Measurements from ENCODE around the gene KIF26B.

DNA sequence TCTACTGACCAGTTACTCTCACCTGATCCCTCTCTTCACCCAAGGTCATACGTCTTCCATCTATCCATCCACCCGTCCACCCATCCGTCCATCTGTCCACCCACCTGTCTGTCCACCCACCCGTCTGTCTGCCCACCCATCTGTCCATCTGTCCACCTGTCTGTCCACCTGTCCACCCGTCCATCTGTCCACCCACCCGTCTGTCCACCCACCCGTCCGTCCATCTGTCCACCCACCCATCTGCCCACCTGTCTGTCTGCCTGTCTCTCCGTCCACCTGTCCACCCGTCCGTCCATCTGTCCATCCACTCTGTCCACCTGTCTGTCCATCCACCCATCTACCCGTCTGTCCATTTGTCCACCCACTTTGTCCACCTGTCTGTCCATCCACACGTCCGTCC, 11.8 kb upstream of the KIF26B start:
- TF ChIP-seq, protein P1, sequence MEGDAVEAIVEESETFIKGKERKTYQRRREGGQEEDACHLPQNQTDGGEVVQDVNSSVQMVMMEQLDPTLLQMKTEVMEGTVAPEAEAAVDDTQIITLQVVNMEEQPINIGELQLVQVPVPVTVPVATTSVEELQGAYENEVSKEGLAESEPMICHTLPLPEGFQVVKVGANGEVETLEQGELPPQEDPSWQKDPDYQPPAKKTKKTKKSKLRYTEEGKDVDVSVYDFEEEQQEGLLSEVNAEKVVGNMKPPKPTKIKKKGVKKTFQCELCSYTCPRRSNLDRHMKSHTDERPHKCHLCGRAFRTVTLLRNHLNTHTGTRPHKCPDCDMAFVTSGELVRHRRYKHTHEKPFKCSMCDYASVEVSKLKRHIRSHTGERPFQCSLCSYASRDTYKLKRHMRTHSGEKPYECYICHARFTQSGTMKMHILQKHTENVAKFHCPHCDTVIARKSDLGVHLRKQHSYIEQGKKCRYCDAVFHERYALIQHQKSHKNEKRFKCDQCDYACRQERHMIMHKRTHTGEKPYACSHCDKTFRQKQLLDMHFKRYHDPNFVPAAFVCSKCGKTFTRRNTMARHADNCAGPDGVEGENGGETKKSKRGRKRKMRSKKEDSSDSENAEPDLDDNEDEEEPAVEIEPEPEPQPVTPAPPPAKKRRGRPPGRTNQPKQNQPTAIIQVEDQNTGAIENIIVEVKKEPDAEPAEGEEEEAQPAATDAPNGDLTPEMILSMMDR (IDR thresholded peaks at IDR 0.05; ENCODE audit: borderline replicate concordance, extremely low read depth, low read length, poor library complexity, severe bottlenecking), result no peak
- no peak for TF ChIP-seq EZH2 (IDR thresholded peaks at IDR 0.05; ENCODE audit: borderline replicate concordance, low read depth, low read length, severe bottlenecking)

Data from DND-41 (cell line).